Measurements from ENCODE around the gene WDR86. TPM values are rescaled to one million over a fixed set of nuclear protein-coding genes. Genes with fewer than 3 reads are reported as not detected.

WDR86 gene
- total and polyA plus RNA-seq, 2 of the 4 experiments (the other 2 are of a cell fraction): not detected

DNA sequence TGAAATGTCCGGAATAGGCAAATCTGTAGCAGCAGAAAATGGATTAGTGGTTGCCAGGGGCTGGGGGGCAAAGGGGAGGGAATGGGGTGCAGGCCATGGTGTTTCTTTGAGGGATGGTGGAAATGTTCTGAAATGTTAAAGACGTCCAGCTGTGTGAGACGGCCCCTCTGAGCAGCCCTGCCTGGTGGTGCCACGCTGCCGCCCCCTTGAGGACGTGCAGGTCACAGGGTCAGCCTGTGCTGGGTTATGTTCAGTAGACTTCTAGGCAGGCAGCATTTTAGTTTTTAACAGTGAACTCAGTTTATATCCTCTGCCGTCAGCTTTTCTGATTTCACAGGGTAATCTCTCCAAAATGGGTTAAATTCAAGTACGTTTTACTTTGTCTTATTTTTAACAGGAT lies 58.8 kb downstream of the WDR86 start:
- H3K9me1 ChIP-seq (ENCODE audit: insufficient read depth, low read length): no peaks in the 10 kb centered on the region
- H3K18ac ChIP-seq (ENCODE audit: low read depth, low read length): no peak overlapping the region
- TF ChIP-seq CHD1 (IDR thresholded peaks at IDR 0.05; ENCODE audit: low read depth, low read length) (no peak), FOS (IDR thresholded peaks at IDR 0.05; ENCODE audit: low read depth, low read length) (no peak), POLR2A (IDR thresholded peaks at IDR 0.05; ENCODE audit: low read depth, low read length) (no peak), RCOR1 (IDR thresholded peaks at IDR 0.05; ENCODE audit: insufficient replicate concordance, low read length) (no peak), MXI1 (IDR thresholded peaks at IDR 0.05; ENCODE audit: borderline replicate concordance, low read depth, low read length) (no peak), MAZ (IDR thresholded peaks at IDR 0.05; ENCODE audit: borderline replicate concordance, low read depth, low read length) (no peak), RFX5 (IDR thresholded peaks at IDR 0.05; ENCODE audit: low read depth, low read length) (no peak), SMC3 (IDR thresholded peaks at IDR 0.05; ENCODE audit: low read depth, low read length) (no peak)
- TF ChIP-seq, protein P1, sequence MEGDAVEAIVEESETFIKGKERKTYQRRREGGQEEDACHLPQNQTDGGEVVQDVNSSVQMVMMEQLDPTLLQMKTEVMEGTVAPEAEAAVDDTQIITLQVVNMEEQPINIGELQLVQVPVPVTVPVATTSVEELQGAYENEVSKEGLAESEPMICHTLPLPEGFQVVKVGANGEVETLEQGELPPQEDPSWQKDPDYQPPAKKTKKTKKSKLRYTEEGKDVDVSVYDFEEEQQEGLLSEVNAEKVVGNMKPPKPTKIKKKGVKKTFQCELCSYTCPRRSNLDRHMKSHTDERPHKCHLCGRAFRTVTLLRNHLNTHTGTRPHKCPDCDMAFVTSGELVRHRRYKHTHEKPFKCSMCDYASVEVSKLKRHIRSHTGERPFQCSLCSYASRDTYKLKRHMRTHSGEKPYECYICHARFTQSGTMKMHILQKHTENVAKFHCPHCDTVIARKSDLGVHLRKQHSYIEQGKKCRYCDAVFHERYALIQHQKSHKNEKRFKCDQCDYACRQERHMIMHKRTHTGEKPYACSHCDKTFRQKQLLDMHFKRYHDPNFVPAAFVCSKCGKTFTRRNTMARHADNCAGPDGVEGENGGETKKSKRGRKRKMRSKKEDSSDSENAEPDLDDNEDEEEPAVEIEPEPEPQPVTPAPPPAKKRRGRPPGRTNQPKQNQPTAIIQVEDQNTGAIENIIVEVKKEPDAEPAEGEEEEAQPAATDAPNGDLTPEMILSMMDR (conservative IDR thresholded peaks at IDR 0.05; ENCODE audit: low read depth, low read length): no peak
- H2BK5ac ChIP-seq (ENCODE audit: low read depth, low read length, poor library complexity, severe bottlenecking): no peak overlapping the region
- H2BK15ac ChIP-seq (ENCODE audit: low read depth, low read length): no peak overlapping the region
- 89% methylated on average over 5 of the region's 8 CpGs; no CpG with 5 or more reads in 1 of the 2 experiments for WGBS, 2 experiments (ENCODE audit: extremely low coverage in 2 of 2, insufficient read length in 1 of 2)
- no peak overlapping the region for H3K56ac ChIP-seq (ENCODE audit: extremely low read depth, insufficient read depth, low read length)
- no peak overlapping the region for H4K91ac ChIP-seq (ENCODE audit: insufficient read depth, low read depth, low read length)
- H2AK9ac ChIP-seq (replicated peaks; ENCODE audit: low read depth, low read length, poor library complexity): no peak overlapping the region
- no peak overlapping the region for H4K8ac ChIP-seq (ENCODE audit: low read depth in 2 of 2, low read length in 2 of 2)
- no peak overlapping the region for H2BK120ac ChIP-seq (ENCODE audit: low read depth, low read length)
- no TSS peak for BruUV-seq (replicated peaks)
- ATAC-seq (ENCODE audit: low read depth) (no peak), DNase-seq (no peak)
- H3K79me1 ChIP-seq (ENCODE audit: low read depth in 1 of 2, low read length in 2 of 2): peaks cover 3 to 19% of the 10 kb centered on the region in 2 experiments; a peak in 3 of 4 replicates
- ChIA-PET CTCF (interaction anchor here (0.8 to 7.1 kb wide), 6 partner anchors 9 to 42 kb away, joined by 3 to 38 read pairs (median 4); partner anchors contain the start of gene NUB1), POLR2A (ENCODE audit: unreplicated experiment) (no interaction called here)
- no peak overlapping the region for H3K23ac ChIP-seq (ENCODE audit: low read depth, low read length)
- no peak overlapping the region for H2BK20ac ChIP-seq (ENCODE audit: low read depth, low read length)
- no peak overlapping the region for H3K9ac ChIP-seq (ENCODE audit: low read depth, low read length)
- no peak overlapping the region for H3K27ac ChIP-seq (ENCODE audit: insufficient read depth, low read length)
- no peaks in the 10 kb centered on the region for H3K4me1 ChIP-seq (ENCODE audit: control insufficient read depth, insufficient read depth, low read length)
- no peak overlapping the region for H4K5ac ChIP-seq (ENCODE audit: low read depth, low read length)
- peaks cover 54% of the 10 kb centered on the region for H3K36me3 ChIP-seq (ENCODE audit: control insufficient read depth, insufficient read depth, low read length)
- no peak overlapping the region for H3K4ac ChIP-seq (ENCODE audit: low read depth, low read length)
- H2AFZ ChIP-seq (replicated peaks; ENCODE audit: low read length, poor library complexity): no peak overlapping the region
- no peaks in the 10 kb centered on the region for H4K20me1 ChIP-seq (ENCODE audit: insufficient read depth, low read length)
- intact Hi-C loops (cut with micrococcal nuclease) (no loop called here), in situ Hi-C loops (cut with MboI; ENCODE audit: low sequenced_read_pairs) (loop anchor here (5.0 to 25.0 kb wide), 2 partner anchors 34 to 411 kb away; no protein-coding TSS in a partner anchor), dilution Hi-C loops (cut with HindIII; ENCODE audit: low sequenced_read_pairs, unreplicated experiment) (no loop called here)
- H2AK5ac ChIP-seq (ENCODE audit: low read depth, low read length): no peak overlapping the region
- no peak overlapping the region for H3K4me2 ChIP-seq (ENCODE audit: low read depth, low read length)
- no peaks in the 10 kb centered on the region for H3K9me3 ChIP-seq (ENCODE audit: control insufficient read depth, insufficient read depth, low read length)
- H3K14ac ChIP-seq (replicated peaks; ENCODE audit: low read depth, low read length): no peak overlapping the region
- H3K27me3 ChIP-seq (ENCODE audit: control insufficient read depth, insufficient read depth, low read length): no peaks in the 10 kb centered on the region
- no peak overlapping the region for H3K4me3 ChIP-seq (ENCODE audit: insufficient read depth, low read depth, low read length)
